PC-9 (cell line): ENCODE results near the gene MMP12. TPM values are rescaled to one million over a fixed set of nuclear protein-coding genes. Genes with fewer than 3 reads are reported as not detected.

ENCODE experiments used
- BruUV-seq: library from RNA; stranded (reverse); fragments of 400-500 nt; replicated peaks from 2 replicates; lab custom pipeline; 2021; lab: Mats Ljungman, UMichigan
- CTCF ChIA-PET: fragments of 300-600 bp; sonication (Branson Sonifier 250); formaldehyde crosslinking; loops from one replicate; lab custom pipeline; 2022; ENCODE audit warnings: antibody characterized with exemption; lab: Charles Lee
- POLR2A ChIA-PET: fragments of 300-600 bp; sonication (Branson Sonifier 250); formaldehyde crosslinking; loops from one replicate; lab custom pipeline; 2022; ENCODE audit warnings: antibody characterized with exemption; ENCODE audit not compliant: unreplicated experiment; lab: Charles Lee
- DNase-seq, 2 experiments: peaks; one replicate each; pipeline versions ENCODE4 v3.0.0 to v3.0.0-alpha.2; 2015 to 2022; ENCODE audit warnings: mixed read lengths in 1 of 2
- H2AFZ ChIP-seq: fragments of 200-600 bp; sonication (generic); 2 replicates; pipeline ENCODE4 v1.8.1; 2017; ENCODE audit warnings: antibody characterized with exemption
- H3F3A ChIP-seq: fragments of 200-600 bp; sonication (generic); 2 replicates; pipeline ENCODE4 v1.8.1; 2017; ENCODE audit warnings: antibody characterized with exemption, mild to moderate bottlenecking, low read depth; ENCODE audit not compliant: insufficient read depth
- H3K27ac ChIP-seq: fragments of 200-600 bp; sonication (generic); 2 replicates; pipeline ENCODE4 v1.6.1; 2016; ENCODE audit warnings: mixed run types
- H3K27me3 ChIP-seq: fragments of 200-600 bp; sonication (generic); 2 replicates; pipeline ENCODE4 v1.6.1; 2016; ENCODE audit warnings: low read depth, mixed run types; ENCODE audit not compliant: insufficient read depth
- H3K36me3 ChIP-seq: fragments of 200-600 bp; sonication (generic); 2 replicates; pipeline ENCODE4 v1.6.1; 2016; ENCODE audit warnings: low read depth, mixed run types
- H3K4me1 ChIP-seq: fragments of 200-600 bp; sonication (generic); replicated peaks from 2 replicates; pipeline ENCODE4 v1.6.1; 2016; ENCODE audit warnings: mixed run types; ENCODE audit not compliant: insufficient read depth
- H3K4me2 ChIP-seq: fragments of 200-600 bp; sonication (generic); 2 replicates; pipeline ENCODE4 v1.6.1; 2017; ENCODE audit warnings: mixed run types
- H3K4me3 ChIP-seq: fragments of 200-600 bp; sonication (generic); 2 replicates; pipeline ENCODE4 v1.6.1; 2016; ENCODE audit warnings: mixed run types
- H3K79me2 ChIP-seq: fragments of 200-600 bp; sonication (generic); 2 replicates; pipeline ENCODE4 v1.6.1; 2017; ENCODE audit warnings: low read depth, mixed run types
- H3K9me2 ChIP-seq: fragments of 200-600 bp; sonication (generic); 2 replicates; pipeline ENCODE4 v1.8.1; 2017; ENCODE audit warnings: mild to moderate bottlenecking; ENCODE audit not compliant: insufficient read depth
- H3K9me3 ChIP-seq: fragments of 200-600 bp; sonication (generic); 2 replicates; pipeline ENCODE4 v1.8.1; 2016; ENCODE audit warnings: low read depth; ENCODE audit not compliant: insufficient read depth
- H4K20me1 ChIP-seq: fragments of 200-600 bp; sonication (generic); 2 replicates; pipeline ENCODE4 v1.8.1; 2017; ENCODE audit not compliant: insufficient read depth
- CTCF ChIP-seq: fragments of 200-600 bp; sonication (generic); conservative IDR thresholded peaks from 2 replicates; pipeline ENCODE4 v1.6.1; 2017; ENCODE audit warnings: mixed run types, antibody characterized with exemption, mild to moderate bottlenecking, moderate library complexity
- EZH2 ChIP-seq: fragments of 200-600 bp; sonication (generic); IDR thresholded peaks from 2 replicates; pipeline ENCODE4 v1.8.0; 2017; ENCODE audit warnings: antibody characterized with exemption, low read depth
- intact Hi-C: fragments of 100-400 bp; cut with micrococcal nuclease; formaldehyde crosslinking; loops from one replicate; pipeline ENCODE4 v1.10.0; 2022; ENCODE audit not compliant: unreplicated experiment
- total RNA-seq: library from RNA; stranded (reverse); gene quantifications from 2 replicates; pipeline ENCODE4 v1.2.3, GENCODE V29; 2021

Gene MMP12
- total RNA-seq, 1 experiment from 2014 or later: not detected

GRCh38 chr11:102842930-102843329, 31.9 kb downstream of the MMP12 start:
- POLR2A ChIA-PET: no interaction called here
- Histone ChIP-seq H2AFZ (no peak overlapping the region), H3K4me3 (no peak overlapping the region), H3K79me2 (no peaks in the 10 kb centered on the region), H3K27me3 (no peaks in the 10 kb centered on the region), H3F3A (peaks cover 7% of the 10 kb centered on the region; the same call in 1 of the 2 replicates), H3K9me3 (no peaks in the 10 kb centered on the region), H3K36me3 (no peaks in the 10 kb centered on the region), H3K4me2 (no peak overlapping the region), H3K27ac (no peak overlapping the region), H3K9me2 (no peaks in the 10 kb centered on the region), H4K20me1 (no peaks in the 10 kb centered on the region), H3K4me1 (peaks cover 11% of the 10 kb centered on the region)
- BruUV-seq: no TSS peak
- CTCF ChIA-PET: no interaction called here
- no peak for TF ChIP-seq CTCF
- no peak for TF ChIP-seq EZH2
- no peak for DNase-seq
- intact Hi-C loops: no loop called here

GRCh38 chr11:102840018-102840417, 34.8 kb downstream of the MMP12 start:
- Histone ChIP-seq H3K4me1 (peaks cover 21% of the 10 kb centered on the region), H3K9me3 (no peaks in the 10 kb centered on the region; the same call in 1 of the 2 replicates), H3F3A (peaks cover 11% of the 10 kb centered on the region; the same call in 1 of the 2 replicates), H3K27me3 (no peaks in the 10 kb centered on the region), H3K27ac (no peak overlapping the region), H2AFZ (no peak overlapping the region), H3K4me3 (no peak overlapping the region), H3K9me2 (no peaks in the 10 kb centered on the region), H3K36me3 (no peaks in the 10 kb centered on the region), H3K79me2 (no peaks in the 10 kb centered on the region), H3K4me2 (no peak overlapping the region), H4K20me1 (no peaks in the 10 kb centered on the region)
- no TSS peak for BruUV-seq
- POLR2A ChIA-PET: no interaction called here
- intact Hi-C loops: no loop called here
- DNase-seq: no peak
- TF ChIP-seq EZH2: no peak
- CTCF ChIA-PET: no interaction called here

GRCh38 chr11:102837646-102838045, 37.1 kb downstream of the MMP12 start:
- CTCF ChIA-PET: no interaction called here

More at GRCh38 chr11:102837646-102838045, 37.1 kb downstream of the MMP12 start:
- Histone ChIP-seq H3K36me3 (no peaks in the 10 kb centered on the region), H4K20me1 (no peaks in the 10 kb centered on the region), H3F3A (peaks cover 13% of the 10 kb centered on the region; the same call in 1 of the 2 replicates), H3K4me2 (no peak overlapping the region), H3K79me2 (no peaks in the 10 kb centered on the region), H3K4me1 (peaks cover 26% of the 10 kb centered on the region), H3K4me3 (no peak overlapping the region), H3K9me2 (no peaks in the 10 kb centered on the region), H2AFZ (no peak overlapping the region), H3K27me3 (no peaks in the 10 kb centered on the region), H3K27ac (no peak overlapping the region), H3K9me3 (no peaks in the 10 kb centered on the region; the same call in 1 of the 2 replicates)
- no peak for TF ChIP-seq CTCF
- TF ChIP-seq EZH2: no peak
- BruUV-seq: no TSS peak
- no peak for DNase-seq
- POLR2A ChIA-PET: no interaction called here
- intact Hi-C loops: no loop called here
